Measurements from ENCODE around the gene SERPINB8. TPM values are rescaled to one million over a fixed set of nuclear protein-coding genes. Genes with fewer than 3 reads are reported as not detected.

The SERPINB8 gene
- total RNA-seq, 4 donors from 2014 or later: 2.8 to 8.8 (median 5.3) TPM

DNA sequence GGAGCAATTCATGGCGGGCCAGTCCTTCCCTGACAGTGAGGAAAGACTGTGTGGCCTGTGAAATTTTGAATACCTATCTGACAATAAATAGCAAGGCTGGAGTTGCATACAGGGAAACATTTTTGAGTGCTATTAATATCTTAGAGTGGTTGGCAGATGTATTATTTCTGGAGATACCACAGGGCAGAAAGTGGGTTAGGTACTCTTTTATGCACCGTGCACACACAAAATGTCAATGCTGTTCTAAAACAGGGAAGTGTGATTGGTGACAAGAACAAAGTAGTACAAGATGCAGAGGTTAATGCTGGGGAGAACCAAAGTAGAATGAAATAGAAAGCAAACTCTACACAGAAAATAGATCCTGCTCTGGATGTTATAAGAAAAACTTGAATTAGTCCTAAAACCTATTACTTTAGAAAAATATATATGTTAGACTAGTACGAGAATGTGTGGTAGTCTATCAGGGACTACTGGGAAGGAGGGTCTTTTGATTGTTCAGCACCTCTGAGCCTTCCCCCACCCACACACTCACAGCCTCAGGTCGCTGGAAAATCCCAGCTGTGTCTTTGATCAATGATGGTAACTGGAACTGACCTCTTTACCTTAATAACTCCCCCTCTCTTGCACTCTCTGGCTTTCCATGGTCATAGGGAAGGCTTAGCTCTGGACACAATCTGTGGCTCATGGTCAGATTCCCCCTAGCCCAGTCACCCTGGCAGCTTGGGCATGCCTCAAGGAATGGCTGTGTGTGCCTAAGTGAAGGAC, 58.2 kb downstream of the SERPINB8 start:
- H3K27ac ChIP-seq: no peak overlapping the region
- no peaks in the 10 kb centered on the region for H3K27me3 ChIP-seq
- TF ChIP-seq, protein P1, sequence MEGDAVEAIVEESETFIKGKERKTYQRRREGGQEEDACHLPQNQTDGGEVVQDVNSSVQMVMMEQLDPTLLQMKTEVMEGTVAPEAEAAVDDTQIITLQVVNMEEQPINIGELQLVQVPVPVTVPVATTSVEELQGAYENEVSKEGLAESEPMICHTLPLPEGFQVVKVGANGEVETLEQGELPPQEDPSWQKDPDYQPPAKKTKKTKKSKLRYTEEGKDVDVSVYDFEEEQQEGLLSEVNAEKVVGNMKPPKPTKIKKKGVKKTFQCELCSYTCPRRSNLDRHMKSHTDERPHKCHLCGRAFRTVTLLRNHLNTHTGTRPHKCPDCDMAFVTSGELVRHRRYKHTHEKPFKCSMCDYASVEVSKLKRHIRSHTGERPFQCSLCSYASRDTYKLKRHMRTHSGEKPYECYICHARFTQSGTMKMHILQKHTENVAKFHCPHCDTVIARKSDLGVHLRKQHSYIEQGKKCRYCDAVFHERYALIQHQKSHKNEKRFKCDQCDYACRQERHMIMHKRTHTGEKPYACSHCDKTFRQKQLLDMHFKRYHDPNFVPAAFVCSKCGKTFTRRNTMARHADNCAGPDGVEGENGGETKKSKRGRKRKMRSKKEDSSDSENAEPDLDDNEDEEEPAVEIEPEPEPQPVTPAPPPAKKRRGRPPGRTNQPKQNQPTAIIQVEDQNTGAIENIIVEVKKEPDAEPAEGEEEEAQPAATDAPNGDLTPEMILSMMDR (IDR thresholded peaks at IDR 0.05): no peak
- TF ChIP-seq POLR2A (IDR thresholded peaks at IDR 0.05): no peak
- WGBS, 2 donors: 80 to 81% methylated on average over 4 of the region's 4 CpGs
- H3K4me1 ChIP-seq: no peaks in the 10 kb centered on the region
- H3K9me3 ChIP-seq: no peaks in the 10 kb centered on the region
- no peaks in the 10 kb centered on the region for H3K36me3 ChIP-seq
- H3K4me3 ChIP-seq (replicated peaks in 1 of 3): no peak overlapping the region
- intact Hi-C loops (cut with DNase I): no loop called here
- DNase-seq: no peak

DNA sequence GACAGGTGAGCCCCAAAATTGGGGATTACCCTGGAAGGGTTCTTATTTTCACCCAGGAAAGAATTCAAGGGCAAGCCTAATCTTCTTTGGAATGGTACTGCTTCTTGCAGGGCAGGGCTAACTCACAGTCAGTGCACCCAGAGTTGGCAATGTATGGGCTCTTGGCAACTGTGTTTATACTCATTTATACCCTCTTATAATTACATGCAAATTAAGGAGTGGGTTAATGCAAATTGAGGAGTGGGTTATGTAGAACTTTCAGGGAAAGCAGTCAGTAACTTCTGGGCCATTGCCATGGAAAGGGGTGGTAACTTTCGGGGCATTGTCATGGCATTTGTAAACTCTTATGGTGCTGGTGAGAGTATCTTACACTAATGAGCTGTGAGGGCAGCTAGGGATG, 59.2 kb downstream of the SERPINB8 start:
- WGBS, 2 donors: 94 to 95% methylated on average over 1 of the region's 1 CpG
- H3K27me3 ChIP-seq: no peaks in the 10 kb centered on the region
- no peak overlapping the region for H3K4me3 ChIP-seq (replicated peaks in 1 of 3)
- DNase-seq: no peak
- H3K4me1 ChIP-seq: no peaks in the 10 kb centered on the region
- no peaks in the 10 kb centered on the region for H3K36me3 ChIP-seq
- TF ChIP-seq, protein P1 (IDR thresholded peaks at IDR 0.05): no peak
- no peak for TF ChIP-seq POLR2A (IDR thresholded peaks at IDR 0.05)
- no peak overlapping the region for H3K27ac ChIP-seq
- H3K9me3 ChIP-seq: no peaks in the 10 kb centered on the region
- intact Hi-C loops (cut with DNase I): no loop called here

DNA sequence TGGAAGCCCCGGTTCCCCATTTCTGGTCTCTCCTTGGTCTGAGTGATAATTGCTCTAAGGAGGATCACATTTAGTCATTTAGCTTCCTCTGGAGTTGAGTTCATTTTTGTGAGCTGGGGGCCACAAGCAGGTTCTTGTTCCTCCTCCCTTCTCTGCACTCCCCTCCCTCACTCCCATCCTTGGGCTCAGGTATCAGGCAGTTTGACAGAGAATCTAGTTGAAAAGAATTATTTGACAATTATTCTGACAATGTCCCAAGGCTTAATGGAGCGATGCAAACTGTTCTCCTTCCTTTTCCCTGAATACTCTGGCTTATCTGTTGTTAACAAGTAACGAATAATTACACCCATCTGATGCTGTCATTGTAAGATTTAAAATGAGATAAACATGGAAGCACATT, 61.5 kb downstream of the SERPINB8 start:
- intact Hi-C loops (cut with DNase I): no loop called here
- Histone ChIP-seq H3K27me3 (no peaks in the 10 kb centered on the region), H3K27ac (no peak overlapping the region), H3K4me1 (no peaks in the 10 kb centered on the region), H3K9me3 (no peaks in the 10 kb centered on the region), H3K36me3 (no peaks in the 10 kb centered on the region), H3K4me3 (replicated peaks in 1 of 3) (no peak overlapping the region)
- TF ChIP-seq, protein P1 (IDR thresholded peaks at IDR 0.05): no peak
- no peak for TF ChIP-seq POLR2A (IDR thresholded peaks at IDR 0.05)
- DNase-seq: no peak
- 87% methylated on average over 3 of the region's 3 CpGs for WGBS, 2 donors

DNA sequence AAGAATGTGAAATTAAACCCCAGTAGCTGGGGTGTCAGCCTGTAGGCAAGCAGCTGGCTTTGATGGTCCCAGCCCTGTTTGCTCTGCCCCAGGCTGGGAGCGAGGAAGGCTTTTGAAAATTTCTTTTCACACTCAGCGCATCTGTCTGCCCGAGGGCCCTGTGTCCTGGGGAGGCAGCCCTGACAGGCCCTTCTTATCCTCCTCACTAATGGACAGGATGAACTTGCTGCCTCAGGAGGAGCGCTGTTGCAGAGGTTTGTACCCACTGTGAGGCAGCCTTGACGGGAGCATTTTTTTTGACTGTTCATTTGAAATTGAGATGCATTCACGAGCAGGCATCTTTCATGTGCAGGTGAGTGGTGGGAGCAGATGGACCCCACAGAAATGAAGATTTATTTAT, 62.4 kb downstream of the SERPINB8 start:
- Histone ChIP-seq H3K4me1 (no peaks in the 10 kb centered on the region), H3K4me3 (replicated peaks in 1 of 3) (no peak overlapping the region), H3K27ac (no peak overlapping the region), H3K9me3 (no peaks in the 10 kb centered on the region), H3K36me3 (no peaks in the 10 kb centered on the region), H3K27me3 (no peaks in the 10 kb centered on the region)
- 52 to 77% methylated on average over 5 to 6 of the region's 6 CpGs for WGBS, 2 donors
- intact Hi-C loops (cut with DNase I): no loop called here
- DNase-seq: no peak
- TF ChIP-seq, protein P1 (IDR thresholded peaks at IDR 0.05): no peak
- no peak for TF ChIP-seq POLR2A (IDR thresholded peaks at IDR 0.05)

DNA sequence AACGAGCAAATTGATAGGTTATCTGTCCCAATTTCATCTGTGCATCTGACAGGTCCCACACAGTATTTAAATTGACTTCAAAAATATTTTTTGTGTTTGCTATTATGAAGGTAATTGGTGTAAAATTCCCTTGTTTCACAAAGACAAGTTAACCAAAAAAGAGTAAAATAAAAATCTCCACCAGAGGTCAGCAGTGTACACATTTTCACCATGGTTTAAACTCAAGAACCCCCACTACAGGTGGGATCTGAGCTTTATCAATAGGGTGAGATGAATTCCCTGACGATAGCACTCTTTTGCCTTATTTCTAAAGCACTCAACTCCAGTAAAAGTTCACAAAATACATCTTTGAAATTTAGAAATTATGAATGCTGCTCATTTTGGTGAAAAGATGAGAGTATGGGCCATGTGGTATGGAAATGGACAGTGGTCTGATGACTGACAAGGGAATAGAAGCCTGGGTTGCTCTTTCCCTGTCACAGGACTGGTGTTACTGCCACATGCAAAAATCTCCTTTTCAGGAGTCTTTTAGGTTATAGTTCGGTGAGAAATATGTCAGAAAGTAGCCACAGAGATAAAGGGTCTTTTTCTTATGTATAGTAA, 68.0 kb downstream of the SERPINB8 start:
- Histone ChIP-seq H3K27me3 (no peaks in the 10 kb centered on the region), H3K27ac (no peak overlapping the region), H3K4me1 (no peaks in the 10 kb centered on the region), H3K36me3 (no peaks in the 10 kb centered on the region), H3K9me3 (no peaks in the 10 kb centered on the region), H3K4me3 (replicated peaks in 1 of 3) (no peak overlapping the region)
- intact Hi-C loops (cut with DNase I): no loop called here
- TF ChIP-seq, protein P1 (IDR thresholded peaks at IDR 0.05): peak in 3 of 6 experiments; percentile 50 to 56 (median 53)
- TF ChIP-seq POLR2A (IDR thresholded peaks at IDR 0.05): no peak
- no peak for DNase-seq
- WGBS, 2 donors: 20 to 22% methylated on average over 3 of the region's 3 CpGs
